Fibroblast of skin of back (primary cell): ENCODE results near the gene SRGAP3.

ENCODE experiments used
- DNase-seq: peaks from one replicate; pipeline ENCODE4 v3.0.0-alpha.2; 2013

Gene SRGAP3

DNA sequence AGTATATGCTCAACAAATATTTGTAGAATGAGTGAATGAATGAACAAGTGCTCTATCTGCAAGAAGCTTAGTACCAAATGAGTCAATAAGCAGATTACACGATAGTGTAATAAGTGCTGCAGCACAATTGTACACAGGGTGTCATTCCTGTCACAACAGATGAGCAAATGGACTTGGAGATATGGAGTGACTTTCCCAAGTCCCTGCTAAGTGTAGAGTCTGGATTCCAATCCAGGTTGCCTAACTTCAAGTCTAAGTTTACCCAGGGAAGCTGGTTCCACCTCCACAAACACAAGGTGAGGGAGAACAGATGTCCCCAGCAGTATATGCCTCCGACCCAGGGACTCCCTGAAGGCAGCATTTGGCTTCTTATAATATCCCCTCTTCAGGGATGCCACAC lies 208.4 kb downstream of the SRGAP3 start:
- no peak for DNase-seq

DNA sequence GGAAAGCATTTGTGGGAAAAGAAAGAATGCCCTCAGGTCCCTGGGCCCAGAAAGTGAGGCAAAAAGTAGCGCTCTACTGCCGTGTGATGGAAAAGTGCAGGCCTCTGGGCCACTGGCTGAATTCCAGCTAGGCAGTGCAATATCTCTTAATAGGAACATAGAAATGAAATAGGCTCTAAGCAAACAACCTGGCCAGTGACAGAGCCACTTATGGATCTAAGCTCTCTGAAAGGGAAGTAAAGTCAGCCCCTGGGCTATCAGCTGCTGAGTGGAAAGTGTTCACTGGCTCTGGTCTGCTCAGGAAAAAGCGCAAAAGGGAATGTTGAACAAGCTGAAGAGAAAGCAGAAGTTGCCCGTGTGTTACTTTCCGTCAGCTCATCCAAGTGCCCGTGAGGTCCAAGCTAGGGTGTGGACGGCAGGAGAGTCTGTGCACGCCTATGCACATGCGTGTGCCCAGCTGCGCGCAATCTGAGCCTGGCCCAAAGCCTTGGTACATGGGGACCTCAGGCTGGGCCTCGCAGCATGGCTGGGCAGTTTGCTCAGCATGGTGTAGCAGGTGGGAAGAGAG lies 212.2 kb downstream of the SRGAP3 start:
- DNase-seq, result no peak

DNA sequence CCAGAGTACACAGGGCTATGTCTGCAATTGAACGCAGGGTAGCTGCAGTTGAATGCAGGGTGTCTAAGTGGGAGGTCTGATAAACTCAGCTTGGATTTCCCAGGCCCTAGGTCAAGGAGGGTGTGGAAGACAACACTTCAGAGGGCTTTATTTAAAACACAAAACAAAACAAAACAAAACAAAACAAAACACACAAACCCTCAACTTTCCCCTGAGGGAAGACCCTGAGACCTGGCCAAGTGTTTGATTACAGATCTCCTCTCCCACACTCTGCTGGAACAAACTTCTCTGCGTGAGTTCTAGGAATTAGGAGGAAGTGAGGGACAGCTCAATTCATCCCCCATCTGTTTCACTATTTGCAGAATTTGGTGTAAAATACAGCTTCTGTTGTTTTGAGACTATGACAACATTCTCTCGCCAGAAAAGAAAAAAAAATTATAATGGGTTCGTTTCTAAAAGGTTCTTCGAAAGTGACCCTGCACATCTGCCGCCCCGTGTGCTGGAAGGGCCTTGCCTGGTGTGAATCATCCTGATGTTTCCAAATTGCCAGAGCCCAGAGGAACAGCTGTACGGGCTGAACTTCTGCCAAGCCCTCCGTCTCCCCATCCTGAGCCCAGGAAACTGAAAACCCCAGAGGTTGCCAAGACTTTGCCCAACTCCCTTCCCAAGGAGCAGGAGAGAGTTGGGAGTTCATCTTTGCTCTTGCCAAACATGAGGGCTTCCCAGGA lies 212.9 kb downstream of the SRGAP3 start:
- DNase-seq, result no peak

DNA sequence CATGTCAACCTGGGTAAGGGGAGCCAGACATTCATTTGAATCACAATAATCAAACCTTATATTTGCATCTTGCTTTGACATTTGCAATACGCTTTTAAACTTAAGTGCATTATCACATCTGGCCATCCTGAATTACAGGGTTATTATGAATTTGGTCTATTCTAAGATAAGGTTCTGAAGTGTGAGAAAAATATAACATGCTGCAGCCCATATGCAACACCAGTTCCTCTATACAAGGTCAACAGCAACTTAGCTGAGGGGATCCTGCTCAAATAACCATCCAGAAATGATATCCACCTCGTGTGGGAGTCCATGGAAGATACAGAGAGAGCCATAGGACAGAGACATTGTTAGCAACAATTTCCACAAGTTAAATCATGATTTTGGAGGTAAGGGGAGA lies 213.5 kb downstream of the SRGAP3 start:
- no peak for DNase-seq

DNA sequence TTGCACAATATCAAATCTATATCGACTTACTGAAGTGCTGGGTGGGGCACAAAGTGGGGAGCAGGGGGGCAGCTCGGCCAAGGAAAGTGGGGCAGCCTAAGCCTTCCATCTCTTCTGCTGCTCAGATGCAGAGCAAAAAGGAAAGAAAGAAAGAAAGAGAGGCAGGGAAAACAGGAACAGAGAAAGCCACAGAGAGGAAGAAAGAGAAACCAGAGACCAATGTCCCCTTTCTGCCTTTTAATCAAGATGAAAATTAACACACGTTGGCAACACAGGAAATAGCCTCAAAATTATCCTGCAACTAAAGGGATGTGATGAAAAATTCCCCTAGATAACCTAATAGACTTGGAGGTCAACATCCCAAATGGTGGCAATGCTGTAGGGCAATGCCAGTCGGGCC lies 214.0 kb downstream of the SRGAP3 start:
- no peak for DNase-seq

DNA sequence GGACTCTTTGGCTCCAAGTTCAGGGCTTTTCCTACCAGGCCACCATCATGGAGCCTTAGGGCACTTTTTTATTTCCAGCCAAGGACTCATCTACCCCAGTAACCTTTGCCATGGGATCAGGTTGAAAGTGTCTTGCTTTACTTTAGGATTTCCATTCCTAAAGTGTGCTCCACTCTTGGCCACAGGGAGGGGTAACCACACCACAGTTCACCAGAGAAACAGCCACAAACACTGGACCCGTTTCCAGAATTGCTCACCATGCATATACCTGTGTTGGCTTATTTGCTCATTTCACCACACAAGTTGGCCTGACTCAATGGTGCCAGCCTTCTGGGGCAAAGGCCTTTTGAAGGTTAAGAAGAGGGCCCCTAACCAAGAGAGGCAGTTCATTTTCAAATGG lies 215.6 kb downstream of the SRGAP3 start:
- DNase-seq, result no peak

DNA sequence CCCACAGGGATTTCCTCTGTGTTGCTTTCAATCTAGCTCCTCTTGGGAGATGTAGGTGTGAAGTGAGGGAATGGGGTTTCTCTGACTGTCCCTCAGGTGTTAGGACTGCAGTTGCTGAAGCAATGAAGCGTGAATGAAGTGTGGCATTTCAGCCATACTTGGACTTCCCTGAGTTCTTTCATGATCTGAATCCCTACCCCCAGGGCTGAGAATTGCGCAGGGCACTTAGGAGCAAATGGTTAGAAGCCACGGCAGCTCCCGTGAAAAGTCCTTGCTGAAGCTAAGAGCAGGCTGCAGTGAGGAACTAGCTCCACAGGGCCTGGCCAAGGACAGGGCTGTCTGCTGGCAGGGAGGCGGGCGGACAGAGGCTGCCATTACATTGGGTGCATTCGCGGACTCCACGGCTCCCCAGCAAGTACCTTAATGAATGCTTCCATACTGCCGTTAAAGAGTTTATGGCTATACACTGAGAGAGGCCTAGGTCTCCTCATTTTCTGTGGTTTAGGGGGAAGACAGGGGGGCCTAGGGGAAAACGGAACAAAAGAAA lies 217.1 kb downstream of the SRGAP3 start:
- no peak for DNase-seq

DNA sequence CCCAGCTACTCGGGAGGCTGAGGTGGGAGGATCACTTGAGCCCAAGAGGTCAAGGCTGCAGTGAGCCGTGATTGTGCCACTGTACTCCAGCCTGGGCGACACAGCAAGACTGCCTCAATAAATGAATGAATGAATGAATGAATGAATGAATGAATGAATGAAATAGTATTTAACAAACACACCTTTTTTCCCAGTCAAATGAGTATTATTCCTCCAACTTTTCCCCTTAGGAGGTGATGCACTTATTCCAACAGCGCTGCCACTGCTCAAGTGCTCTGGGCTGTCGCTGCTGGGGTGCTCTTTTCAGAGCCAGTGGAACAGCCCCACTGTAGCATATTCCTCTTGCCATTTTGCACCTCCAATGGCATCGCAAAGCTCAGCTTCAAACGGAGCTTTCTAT lies 219.4 kb downstream of the SRGAP3 start:
- DNase-seq, result no peak

DNA sequence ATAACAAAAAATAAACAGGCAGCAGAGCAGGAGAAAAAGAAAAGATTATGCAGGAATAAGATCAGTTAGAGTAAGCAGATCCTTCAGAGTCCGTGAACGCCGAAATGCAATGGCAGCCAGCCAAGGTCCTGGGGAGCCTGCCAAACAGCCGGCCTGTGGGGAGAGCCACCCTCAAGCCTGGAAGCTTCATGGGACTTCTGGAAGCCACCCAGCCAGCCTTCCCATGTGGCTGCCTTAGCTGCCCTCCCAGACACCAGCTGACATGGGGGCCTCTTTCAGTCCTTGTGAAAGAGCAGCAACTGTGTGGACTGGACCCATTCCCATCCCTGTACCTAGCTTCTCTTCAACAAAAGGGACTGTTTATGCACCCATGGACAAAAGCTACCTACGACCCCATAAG lies 221.3 kb downstream of the SRGAP3 start:
- DNase-seq, result peak; percentile 65

DNA sequence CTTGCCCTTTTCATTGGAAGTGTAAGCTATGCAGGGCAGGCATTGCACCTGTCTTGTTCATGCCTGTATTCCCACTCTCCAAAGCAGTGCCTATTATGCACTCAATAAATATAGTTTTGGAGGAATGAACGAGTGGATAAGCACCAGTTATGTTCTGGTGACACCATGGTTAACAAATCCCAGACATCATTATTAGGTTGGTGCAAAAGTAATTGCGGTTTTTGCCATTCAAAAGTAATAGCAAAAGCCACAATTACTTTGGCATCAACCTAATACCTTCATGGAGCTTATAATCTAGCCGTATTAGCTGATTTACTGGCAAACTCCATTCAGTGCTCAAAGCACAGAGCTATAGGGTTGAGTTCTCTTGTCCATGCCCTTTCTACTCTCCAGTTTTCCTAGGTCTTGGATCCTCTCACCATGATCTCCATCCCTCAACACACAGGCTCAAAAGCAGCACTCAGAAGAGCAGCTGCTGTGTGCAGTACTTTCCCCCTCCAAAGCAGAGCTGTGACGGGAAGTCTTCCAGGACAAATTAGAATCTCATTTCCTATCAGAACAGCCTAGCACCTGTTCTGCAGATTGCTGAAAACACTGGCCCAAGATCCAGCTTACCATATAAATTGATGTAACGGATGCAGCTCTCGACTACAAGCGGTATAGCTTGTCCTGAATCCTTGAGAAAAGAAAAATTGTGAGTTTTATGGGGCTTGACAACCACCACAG lies 223.0 kb downstream of the SRGAP3 start:
- no peak for DNase-seq

DNA sequence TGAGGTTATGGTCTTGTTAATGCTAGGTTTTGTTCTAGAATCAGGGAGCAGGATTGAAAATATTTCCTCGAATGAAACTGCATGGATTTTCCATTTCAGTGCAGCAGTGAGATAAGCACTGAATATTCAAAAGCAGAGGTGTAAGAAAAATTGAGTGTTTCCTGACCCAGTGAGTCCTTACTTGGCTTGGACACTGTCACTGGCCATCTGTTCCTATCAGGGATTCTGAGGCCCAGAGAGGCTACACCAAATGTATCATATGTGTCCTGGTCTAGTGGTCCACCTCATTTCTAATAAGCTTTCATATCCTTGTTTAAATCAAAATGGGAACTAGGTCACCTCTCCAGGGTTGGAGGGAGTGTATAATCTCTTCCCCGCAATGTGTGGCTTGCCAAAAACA lies 225.1 kb downstream of the SRGAP3 start:
- no peak for DNase-seq

DNA sequence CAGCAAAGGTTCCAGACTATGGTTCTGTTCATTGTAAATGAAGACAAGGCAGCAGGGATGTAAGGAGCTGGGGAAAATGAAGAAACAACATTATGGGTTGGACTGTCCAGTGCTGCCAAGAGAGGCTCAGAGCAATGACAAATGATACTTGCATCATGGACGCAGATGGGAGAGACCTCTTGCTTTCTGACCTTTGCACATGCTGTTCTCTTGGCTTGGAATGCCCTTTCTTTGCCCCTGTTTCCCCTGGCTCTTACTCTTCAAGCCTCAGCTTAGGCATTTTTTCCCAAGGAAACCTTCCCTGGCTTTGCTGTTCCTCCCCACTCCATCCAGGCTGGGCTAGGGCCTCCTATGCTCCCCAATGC lies 226.2 kb downstream of the SRGAP3 start:
- DNase-seq, result no peak

DNA sequence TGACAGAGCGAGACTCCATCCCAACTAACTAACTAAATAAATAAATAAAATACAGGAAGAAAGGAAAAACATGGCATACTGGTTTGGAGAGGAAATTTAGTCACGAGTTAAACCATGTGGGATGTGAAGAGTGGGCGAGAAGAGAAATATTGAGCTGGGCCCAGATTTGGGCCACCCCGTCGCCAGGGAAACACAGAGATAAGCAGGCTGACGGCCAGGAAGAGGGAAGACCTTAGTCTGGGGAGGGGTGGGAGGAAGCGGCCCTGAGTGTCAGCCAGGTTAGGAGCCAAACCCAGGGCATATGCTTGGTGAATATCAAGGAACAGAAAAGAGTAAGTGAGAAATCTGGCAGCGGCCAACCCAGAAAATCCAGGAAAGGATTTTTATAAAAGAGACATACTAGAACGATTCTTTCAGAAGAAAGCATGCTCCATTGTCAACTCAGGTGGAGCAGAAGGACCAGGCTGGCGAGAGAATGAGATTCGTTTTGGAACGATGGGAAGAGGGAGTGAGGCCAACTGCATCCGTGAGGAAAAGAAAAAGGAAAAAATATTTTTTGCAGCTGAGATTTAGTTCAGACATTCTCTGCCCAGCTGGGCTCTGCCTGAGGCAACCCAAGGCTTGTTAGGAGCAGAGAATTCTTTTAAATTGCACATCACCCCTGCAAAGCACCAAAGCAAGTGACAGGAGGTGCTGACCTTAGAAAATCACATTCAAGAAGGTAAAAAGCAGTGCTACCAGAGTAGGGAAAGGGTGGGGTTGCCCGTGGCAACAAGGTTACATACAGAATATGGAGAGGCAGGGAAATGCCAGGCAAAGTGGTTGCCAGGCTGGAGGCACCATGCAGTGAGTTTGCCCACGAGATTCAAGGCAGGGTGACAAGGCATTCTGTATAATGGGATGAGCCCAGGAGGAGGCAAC lies 226.9 kb downstream of the SRGAP3 start:
- no peak for DNase-seq

DNA sequence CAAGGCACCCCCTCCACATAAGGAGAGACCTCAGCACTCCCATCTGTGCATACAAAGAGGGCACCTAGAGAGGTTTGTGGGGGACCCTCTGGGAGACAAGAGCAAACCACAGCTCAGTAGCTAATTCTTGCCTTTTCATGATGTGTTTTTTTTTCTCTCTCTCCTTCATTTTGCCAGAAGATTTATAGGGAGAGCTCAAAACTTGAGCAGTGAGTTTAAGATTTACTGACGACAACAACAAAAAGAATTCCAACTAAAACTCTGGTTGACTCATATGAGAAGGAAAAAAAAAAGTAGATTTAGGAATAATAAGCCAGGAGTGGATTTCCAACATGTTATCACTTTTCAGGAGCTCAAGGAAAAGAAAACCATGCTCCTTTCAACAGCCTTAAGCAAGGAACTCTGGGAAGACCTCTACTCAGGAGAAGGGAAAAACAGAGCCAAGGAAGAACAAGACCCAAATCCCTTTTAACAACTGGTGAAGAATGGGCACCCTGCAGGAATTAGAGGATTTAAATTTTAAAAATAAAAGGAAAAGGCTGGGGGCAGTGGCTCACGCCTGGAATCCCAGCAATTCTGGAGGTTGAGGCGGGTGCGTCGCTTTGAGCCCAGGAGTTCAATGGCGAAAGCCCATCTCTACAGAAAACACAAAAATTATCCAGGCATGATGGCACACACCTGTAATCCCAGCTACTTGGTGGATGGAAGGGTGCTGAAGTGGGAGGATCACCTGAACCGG lies 228.0 kb downstream of the SRGAP3 start:
- no peak for DNase-seq

DNA sequence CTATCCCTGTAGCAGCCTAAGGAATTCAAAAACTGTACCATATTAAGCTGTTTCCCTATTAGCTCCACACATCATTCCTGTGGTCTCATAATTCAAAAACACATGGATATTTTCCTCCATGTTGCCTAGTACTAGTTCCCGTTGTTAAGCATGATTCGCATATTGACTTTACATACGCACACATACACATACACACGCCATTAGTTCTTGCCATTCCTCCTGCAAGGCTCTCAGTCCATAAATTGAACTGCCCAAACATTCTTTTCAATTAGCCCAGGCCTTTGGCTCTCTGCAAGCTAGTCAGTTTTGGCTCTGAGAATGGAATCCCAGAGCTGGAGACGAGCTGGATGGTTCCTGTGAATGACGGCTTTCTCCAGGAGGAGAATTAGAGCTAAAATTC lies 229.0 kb downstream of the SRGAP3 start:
- peak; percentile 80 for DNase-seq

DNA sequence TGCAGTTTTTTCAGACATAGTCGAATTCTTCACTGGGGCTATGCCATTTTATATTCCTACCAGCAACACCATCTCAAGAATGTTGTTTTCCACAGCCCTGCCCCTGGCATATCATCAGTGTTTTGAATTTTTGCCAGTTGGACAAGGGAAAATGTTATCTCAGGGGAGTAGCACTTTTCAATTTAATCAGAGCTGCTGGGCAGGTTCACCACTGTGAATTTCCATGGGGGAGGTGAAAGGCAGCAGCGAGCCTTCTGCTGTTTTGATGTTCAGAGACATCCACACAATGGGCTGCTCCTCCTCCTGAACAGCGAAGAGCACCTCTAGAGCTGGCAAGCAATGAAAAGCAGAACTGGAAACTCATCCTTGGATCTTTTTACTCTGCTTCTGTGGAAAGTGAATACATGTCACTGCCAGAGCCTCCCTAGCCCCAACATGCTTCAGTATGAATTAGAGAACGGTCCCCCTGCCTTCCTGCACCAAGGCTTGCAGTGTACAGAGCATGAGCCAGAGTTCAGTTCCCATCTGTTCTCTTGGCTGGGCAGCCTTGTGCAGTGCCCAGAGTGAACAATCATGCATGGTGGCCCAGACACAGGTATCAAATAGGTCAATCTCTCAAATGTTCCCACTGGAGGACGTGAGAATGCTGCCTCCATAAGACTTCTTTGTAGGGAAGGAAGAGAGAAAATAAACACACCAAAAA lies 230.0 kb downstream of the SRGAP3 start:
- no peak for DNase-seq

DNA sequence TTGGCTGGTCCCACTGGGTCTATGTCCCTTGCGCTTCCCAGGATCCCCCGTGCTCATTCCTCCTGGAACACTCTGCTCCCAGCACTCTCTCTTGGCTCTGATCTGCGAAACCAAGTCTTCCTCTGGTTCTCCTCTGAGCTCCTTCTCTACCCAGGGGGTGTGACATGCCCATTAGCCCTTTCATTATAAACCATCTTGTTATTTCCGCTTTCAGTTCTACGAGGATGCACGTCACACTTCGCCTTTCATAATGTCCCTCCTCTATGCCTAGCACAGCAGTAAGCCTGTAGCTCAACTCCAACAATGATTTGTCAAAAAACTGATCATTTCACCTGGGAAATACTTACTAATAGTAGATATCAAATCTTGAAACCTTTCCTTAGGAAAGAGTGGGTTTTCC lies 234.2 kb downstream of the SRGAP3 start:
- no peak for DNase-seq

DNA sequence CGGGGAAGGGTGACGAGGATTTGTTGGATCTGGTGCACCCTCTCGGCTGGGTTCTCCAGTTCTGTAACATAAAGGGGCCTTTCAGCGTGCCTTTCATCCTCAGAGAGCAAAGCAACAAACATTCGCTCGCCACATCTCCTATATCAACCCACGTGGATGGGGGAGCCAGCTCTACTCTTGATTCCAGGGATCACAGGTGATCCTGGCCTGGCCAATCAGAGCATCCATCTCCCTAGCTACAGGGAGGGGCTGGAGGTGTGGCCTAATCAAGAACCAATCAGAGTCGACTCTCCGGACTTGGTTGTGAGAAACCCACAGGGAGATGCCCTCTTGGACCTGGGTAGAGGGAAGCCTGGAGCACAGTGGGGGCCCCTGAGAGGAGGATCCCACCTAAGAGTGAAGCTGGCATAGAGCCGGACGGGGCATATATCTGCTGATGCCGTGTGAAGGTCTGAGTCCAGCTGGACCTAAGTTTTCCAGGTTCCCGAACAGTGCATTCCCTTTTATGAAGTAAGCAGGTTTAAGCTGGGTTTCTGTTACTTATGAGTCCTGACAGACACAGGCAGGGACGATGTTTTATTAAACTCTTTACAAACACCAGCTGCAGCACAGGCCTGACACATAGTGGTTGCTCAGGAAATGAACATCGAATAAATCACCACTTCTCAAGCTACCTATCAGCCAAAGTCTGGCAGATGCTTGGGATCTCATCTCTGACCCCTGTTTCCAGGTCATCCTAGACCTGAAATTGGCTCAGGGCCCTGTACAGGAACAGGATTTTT lies 235.5 kb downstream of the SRGAP3 start:
- DNase-seq, result no peak

DNA sequence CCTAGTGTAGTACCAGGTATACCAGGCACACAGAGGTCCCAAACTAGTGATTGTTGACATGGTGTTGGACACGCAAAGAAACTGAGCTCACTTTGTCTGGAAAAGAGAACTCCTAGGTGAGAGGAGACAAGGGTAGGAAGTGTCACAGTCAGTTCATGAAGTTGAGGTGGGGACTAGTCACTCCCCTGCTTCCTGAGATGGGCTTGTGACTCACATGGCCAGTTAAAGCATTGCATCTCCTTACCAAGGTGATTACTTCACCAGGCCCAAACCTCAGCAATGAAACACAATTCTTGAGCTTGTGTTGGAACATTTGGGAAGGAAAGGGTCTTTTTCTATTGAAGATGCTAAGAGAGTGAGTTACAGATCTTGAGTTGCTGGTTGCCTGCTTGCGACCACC lies 236.9 kb downstream of the SRGAP3 start:
- no peak for DNase-seq

DNA sequence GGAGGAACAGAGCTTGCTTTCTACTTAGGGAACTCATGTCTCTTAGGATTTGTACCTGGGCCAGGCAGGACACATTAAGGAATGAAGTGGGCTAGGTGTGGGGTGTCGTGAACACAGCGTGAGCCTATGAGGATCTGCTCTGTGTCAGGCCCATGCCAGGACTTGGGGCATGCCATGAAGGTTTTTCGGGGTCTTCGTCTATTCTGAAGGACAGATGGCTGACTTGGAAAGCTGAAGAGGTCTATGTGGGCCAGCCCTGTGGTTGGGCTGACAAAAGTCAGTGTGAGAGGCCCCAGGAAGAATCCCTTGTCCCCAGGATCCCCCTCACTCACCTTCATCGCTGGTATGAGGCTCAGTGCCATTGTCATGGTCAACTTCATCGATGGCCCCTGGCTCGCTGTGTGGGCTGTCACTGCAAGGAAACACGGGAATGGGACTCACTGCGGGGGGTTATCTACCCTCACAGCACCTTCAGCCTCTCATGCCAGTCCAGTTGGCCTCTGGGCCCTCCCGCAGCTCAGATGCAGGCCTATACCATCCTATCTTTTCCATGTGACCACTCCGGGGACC lies 239.4 kb downstream of the SRGAP3 start:
- DNase-seq, result no peak
